Fibroblast of skin of left quadriceps (primary cell): Measurements from ENCODE around the gene CDC5L.
"Not testable (repeated sequence)": the region's sequence is repeated elsewhere in the genome, so short reads cannot be mapped to it uniquely, and the experiment has no call there.

Source experiments
- DNase-seq, 2 experiments: peaks; one replicate each; pipeline ENCODE4 v3.0.0-alpha.2; 2013; ENCODE audit warnings: low read depth in 2 of 2

The CDC5L gene

GRCh38 chr6:44415449-44415848 lies 27.9 kb downstream of the CDC5L start:
- DNase-seq, result no peak

DNA sequence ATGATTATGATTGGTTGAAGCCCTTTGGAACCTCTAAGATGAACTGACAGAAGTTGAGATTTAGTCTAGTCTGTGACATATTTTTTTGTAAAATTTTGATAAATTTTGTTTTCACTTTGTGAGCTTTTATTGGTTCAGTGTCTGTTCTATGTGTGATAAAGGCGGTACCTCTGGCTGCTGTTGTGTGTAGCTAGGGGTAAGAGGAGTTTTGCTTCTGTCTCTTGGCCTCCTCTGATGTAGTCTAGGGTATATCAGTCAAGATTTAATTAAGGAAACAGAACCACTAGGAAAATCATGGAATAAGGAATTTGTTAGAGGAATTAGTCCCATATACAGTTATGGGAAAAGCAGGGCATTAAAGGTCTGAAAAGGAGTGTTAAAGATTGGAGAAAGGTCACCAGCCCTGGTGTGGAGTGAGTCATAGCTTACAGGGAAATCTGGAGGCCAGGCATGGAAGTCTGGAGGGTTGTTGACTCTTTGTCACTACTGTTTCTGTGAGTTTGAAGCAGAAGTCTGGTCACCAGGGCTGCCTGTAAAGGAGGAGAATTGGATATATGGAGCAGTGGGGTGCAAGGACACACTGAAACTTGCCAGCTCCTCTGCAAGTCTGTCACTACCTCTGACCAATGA lies 28.5 kb downstream of the CDC5L start:
- no peak for DNase-seq

- DNase-seq, result no peak
Measured at GRCh38 chr6:44422531-44422930, 35.0 kb downstream of the CDC5L start.

GRCh38 chr6:44423306-44423705 lies 35.8 kb downstream of the CDC5L start:
- DNase-seq, result no peak

DNA sequence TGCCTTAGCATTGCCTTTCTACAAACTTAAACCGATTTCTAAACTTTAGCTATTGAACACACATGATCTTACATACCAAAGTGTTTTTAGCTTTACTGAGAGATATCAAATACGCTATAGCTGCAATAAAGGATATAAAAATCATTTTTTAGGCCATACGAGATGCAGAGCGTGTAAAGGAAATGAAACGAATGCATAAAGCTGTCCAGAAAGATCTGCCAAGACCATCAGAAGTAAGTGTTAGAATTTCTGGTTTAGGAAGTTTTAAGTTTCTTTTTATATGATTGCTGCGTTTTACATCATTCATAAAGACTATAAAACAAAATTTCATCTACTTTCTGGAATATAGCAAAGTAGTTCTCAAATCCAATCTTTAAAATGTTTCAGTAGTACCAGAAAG lies 38.4 kb downstream of the CDC5L start:
- DNase-seq, result no peak

GRCh38 chr6:44428682-44429081 lies 41.2 kb downstream of the CDC5L start:
- DNase-seq, result no peak

GRCh38 chr6:44430326-44430725 lies 42.8 kb downstream of the CDC5L start:
- peak; percentile 78 to 80 for DNase-seq

GRCh38 chr6:44431118-44431725 lies 43.7 kb downstream of the CDC5L start:
- peak; percentile 65 to 70 for DNase-seq

- DNase-seq, result no peak
Measured at GRCh38 chr6:44432227-44432626, 44.7 kb downstream of the CDC5L start.

- DNase-seq, result no peak
Measured at GRCh38 chr6:44432726-44433125, 45.2 kb downstream of the CDC5L start.

GRCh38 chr6:44435500-44435899 lies 48.0 kb downstream of the CDC5L start:
- no peak for DNase-seq

DNA sequence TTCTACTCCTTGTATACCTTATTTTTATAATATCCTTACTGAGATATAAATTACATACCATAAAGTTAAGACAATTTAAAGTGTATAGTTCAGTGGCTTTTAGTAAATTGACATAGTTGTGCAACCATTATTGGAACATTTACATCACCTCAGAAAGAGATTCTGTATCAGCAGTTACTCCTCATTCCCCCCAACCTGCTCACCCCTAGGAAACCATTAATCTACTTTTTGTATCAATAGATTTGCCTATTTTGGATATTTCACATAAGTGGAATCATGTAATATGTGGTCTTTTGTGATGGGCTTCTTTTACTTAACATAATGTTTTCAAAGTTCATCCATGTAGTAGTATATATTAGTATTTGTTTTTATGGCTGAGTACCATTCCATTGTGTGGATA lies 51.3 kb downstream of the CDC5L start:
- no peak for DNase-seq

- DNase-seq, result peak; percentile 70
Measured at GRCh38 chr6:44439270-44440045, 52.0 kb downstream of the CDC5L start.

DNA sequence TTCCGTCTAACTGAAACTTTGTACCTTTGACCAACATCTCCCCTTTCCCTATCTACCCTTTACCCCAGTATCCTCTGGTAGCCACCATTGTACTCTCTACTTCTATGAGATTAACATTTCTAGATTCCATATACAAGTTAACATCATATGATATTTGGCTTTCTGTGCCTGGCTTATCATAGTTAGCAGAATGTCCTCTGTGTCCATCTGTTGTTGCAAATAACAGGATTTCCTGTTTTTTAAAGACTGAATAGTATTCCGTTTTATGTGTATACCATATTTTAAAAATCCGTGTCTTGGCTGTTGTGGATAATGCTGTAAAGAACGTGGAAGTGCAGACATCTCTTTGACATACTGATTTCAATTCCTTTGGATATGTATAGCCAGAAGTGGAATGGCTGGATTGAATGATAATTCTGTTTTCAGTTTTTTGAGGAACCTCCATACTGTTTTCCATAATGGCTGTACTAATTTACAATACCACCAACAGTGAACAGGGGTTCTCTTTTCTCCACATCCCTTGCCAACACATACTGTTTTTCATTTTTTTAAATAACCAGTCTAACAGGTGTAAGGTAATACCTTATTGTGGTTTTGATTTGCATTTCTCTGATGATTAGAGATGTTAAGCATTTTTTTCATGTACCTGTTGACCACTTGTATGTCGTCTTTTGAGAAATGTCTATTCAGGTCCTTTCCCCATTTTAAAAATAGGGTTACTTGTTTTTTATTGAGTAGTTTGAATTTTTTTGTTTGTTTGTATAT lies 53.8 kb downstream of the CDC5L start:
- DNase-seq, result no peak

GRCh38 chr6:44442236-44442635 lies 54.7 kb downstream of the CDC5L start:
- no peak for DNase-seq

GRCh38 chr6:44442833-44443444 lies 55.4 kb downstream of the CDC5L start:
- DNase-seq, result no peak

DNA sequence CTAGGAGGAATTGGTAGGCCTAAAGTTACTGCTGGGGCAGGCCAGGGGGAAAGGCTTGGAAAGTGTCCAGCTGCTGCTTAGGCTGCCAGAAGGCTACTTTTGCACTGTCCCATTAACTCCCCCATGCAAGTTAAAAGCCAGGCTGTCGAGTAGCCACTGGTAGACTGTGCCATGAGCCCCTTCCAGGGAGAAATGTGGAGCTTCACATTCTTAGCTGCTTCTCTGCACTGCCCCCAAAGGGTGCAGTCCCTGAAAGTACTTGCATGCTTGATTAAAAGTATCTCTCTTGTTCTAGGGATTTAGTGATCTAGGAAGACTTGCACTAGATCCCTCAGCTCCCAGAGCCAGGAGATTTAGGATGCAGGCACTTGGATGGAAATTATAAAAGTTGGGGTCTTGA lies 57.3 kb downstream of the CDC5L start:
- no peak for DNase-seq

DNA sequence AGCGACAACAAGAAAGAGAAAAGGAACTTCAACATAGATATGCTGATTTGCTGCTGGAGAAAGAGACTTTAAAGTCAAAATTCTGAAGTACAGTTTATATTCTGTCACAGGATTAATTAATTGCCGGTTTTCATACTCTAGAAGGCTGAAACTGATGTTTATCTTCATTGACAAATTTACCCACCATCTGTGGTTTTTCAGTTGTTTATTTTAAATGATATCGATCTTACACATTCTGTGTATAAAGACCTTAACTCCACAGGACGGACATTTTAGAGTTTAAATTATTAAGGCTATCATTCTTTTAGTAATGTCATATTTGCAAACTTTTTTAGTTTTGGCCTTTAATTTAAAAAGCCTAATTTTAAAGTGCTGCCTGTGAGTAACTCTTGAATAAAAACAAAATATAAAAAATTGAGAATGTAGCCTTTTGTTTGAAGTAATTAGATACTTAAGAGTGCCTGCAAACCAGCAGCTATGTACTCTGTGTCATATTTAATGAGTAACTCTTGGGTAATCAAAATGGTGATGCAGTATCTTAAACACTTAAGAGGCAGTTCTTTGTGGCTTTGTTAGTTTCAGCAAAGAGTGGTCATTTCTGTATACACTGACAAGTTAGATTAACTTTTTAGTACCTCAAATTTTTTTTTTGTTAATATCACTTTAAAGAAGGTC lies 59.3 kb downstream of the CDC5L start:
- DNase-seq, result peak; percentile 72 to 74

DNA sequence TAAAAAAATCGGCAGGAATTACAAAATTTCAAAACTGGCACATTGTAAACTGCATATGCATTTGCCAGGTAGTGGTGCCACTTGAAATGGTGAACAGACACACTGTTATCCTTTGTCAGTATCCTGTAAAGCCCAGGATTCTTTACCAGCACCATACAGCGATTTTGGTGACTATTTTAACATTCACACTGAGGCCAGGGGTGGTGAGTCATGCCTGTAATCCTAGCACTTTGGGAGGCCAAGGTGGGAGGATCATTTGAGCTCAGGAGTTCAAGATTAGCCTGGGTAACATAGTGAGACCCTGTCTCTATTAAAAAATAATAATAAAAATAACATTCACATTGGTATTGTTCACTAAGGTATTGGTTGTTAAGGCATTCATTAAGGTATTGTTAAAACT lies 61.7 kb downstream of the CDC5L start:
- DNase-seq, result not testable (repeated sequence)

DNA sequence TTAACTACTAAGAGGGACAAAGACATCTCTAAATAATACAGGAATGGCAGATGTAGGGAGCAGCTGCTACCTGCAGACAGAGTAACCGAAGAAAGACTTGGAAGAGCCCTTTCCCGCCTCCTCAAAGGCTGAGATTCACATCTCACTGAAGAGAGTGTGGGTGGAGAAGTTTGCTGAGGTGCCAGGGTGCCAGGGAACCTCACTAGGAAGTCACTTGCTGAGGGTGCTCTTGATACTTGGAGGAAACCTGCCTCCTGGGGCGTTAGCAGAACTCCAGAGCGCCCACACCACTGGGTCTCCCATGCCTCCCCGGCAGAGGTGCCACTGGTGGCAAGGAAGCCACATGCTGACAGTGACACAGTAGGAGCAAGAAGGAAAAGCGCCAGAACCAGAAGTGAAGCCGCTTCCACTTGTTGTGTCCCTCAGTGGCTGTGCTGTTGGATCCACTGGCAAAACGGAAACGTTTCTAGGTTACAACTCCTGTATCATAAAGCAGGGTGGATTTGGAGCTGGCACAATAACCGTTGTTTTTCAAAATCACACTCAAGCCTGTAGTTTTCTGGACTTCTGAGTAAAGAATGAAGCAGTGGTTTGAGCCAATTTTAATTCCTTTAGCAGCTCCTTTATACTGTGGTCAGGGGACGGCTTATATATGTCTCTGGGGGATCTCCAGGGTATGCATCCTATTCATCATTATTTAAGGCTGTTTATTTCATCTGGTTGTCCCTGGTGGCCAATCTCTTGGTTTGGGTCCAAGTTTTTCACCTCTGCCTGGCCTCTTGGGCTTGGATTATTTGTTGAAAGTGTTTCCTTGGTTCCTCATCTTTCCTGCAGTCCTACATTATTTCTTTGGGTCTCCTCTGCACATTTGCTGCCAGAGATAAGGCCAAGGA lies 64.5 kb downstream of the CDC5L start:
- DNase-seq, result peak; percentile 47 to 49
